NCI-H1092 treated with DMSO at 0.1 percent for 48 hours (cell line): ENCODE results near the gene LAMA4.
A peak's percentile ranks its signal among the peaks of the same experiment; 100 is the strongest.
"Not testable (repeated sequence)": the region's sequence is repeated elsewhere in the genome, so short reads cannot be mapped to it uniquely, and the experiment has no call there.

Experiments
- DNase-seq: peaks from one replicate; lab custom pipeline; 2025; lab: John Stamatoyannopoulos, UW

The LAMA4 gene

DNA sequence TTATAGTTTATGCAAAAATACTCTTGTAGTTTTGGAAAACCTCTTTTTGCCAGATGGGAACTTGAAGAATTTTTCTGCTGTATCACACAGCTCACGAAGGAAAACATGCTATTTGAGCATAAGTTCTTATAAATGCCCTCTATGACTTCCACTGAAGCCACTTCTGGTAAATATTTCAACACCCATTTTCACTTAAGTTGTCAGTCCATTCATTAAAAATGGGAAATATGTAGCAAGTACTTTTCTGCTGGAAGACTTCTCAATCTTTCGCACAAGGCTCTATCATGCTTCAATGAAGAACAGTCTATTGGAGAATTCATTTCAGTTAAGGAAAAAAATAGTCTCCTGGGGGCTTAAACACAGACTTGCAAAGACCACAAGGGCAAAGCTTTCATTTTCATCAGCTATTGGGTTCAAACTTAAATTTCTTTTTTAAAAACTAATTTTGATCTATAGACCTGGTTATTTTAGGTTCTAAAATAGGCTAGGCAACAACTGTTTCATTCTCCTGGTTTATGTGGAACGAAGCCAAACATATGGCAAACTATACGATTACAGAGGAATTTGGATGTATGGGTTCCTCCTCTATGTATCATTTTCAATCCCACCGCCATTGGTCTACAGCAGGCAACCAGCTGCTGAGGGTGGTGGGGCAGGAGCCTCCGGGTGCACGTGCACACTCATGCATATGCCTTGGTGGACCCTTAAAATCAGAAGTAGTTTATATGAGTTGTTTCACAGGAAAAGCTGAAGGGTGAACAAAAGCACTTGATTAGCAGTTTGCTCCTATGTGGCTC lies 38.7 kb downstream of the LAMA4 start:
- DNase-seq: no peak

DNA sequence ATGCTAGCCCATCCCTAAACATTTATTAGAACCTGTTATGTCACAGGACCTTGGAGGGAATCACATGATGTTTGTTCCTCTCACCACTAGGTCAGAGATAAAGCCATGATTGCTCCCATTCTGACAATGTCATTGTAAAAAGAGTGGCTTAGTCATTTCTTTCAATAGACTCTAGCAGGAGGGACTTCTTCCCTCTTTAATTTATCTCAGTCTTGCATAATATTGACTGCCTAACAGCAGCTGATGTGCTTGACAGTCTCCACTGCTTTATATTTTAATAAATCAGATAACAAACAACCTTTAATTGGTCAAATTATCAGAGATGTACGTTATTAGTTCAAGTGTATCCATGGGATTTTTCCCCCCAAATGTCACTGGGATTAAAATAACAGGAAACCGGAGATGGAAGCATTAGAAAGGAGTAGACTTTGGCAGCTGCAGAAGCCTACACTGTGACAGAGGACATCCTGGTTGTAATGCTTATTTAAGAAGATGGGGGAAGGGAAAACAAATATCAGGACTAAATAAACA lies 39.6 kb downstream of the LAMA4 start:
- peak; percentile 5 for DNase-seq

DNA sequence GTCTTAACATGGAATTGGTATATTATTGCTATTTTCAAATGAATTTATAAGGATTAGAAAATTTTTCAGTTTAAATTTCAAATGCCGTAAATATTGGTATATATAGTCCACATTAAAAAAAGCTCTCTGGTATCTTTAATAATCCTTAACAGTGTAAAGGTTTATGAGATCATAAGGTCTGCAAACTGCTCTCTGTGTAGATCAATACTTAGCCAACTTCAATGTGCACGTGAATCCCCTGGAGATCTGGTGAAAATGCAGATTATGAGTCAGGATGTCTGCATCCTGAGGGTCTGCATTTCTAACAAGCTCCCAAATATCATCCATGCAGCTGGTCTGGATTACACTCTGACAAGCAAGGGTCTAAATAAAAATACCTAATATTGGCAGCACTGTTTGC lies 43.5 kb downstream of the LAMA4 start:
- DNase-seq: no peak

DNA sequence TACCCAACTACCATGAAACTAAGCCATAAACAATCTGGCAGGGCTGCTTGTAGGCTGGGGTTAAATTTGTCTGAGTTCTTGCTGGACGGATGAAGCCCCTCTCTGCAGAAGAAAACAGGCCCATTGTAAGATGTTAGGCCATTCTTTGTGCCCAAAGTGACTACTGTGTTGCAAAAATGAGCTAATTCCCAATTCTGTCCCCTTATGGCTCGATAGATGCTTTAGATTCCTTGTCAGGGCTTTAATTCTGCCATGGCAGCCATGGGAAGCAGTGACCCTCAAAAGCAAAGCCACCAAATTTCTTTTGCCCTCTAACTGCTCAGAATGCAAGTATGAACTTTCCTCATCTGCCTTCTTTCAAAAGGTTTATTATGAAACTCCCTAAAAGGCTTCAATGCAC lies 45.2 kb downstream of the LAMA4 start:
- DNase-seq: no peak

DNA sequence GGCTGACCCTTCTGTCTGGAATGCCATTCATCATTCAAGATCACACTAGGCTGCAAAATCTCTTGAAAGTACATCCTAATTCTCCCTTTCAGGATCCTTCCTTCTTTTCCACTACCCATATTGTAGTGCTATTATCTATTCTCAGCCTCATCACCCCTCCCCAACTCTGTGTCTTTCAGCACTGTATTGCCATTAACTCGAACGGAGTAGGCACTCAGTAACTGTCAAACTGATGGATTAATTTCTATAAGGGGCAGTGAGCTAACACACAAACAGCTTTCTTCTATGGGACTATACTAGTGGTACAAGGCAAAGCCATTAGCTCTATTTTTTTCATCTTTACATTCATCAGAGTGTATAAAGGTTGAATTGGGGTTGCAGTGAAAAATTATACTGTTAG lies 46.6 kb downstream of the LAMA4 start:
- DNase-seq: no peak

DNA sequence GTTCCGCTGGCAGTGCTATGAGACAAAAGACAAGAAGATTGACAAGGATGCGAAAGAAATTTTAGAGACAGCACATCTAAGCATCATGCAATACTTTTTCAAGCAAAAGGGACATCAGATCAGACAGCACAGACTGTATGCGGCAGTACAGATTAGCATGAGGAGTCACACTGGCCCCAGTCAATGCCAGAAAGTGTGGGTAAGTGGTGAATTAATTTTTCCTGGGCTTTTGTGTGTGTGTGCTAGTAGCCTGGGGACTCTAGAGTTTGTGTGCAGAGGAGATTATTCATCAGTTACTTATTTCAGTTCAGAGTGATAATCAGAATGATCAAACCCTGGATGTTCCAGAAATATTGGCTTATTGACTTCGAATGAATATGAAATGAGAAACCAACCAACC lies 47.2 kb downstream of the LAMA4 start:
- DNase-seq: no peak

DNA sequence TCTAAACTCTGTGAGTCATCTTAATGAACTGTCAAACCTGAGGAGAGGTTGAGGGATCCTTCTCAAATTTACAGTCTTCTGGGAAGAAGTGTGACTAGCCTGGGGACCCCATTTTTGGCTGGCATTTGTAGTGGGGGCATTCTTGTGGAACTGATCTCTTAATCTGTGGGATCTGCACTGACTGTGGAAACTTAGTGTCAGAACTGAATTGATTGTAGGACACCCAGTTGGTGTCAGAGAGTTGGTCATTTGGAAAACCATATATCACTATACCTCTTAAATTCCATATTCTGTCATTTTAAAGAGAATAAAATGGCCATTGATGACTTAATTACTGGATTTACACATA lies 48.3 kb downstream of the LAMA4 start:
- no peak for DNase-seq

DNA sequence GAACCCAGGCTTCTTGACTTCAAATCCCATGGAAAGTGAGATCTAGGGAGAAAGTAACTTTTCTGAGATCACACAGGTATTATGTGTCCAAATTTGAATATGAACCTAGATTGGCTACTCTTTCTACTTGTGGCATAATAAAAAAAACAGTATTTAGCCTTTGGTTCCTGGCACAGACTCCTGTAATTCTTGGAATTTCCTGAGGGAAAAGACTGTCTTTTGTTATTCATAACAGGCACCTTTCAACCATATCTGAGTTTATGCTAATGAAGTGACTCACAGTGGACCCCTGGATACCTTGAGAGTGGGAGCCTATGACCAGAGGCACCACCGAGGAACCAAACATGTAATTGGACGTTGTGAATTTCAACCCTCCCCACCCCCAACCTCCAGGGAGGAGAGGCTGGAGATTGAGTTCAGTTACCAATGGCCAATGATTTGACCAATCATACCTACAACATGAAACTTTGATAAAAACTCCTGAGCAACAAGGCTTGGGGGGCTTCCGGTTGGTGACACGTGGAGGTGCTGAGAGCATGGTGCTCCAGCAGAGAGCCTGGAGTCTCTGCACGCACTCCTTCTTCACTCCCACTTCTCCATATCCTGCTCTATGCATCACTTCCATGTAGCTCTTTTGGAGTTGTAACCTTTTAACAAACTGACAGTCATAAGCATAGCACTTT lies 48.8 kb downstream of the LAMA4 start:
- no peak for DNase-seq

DNA sequence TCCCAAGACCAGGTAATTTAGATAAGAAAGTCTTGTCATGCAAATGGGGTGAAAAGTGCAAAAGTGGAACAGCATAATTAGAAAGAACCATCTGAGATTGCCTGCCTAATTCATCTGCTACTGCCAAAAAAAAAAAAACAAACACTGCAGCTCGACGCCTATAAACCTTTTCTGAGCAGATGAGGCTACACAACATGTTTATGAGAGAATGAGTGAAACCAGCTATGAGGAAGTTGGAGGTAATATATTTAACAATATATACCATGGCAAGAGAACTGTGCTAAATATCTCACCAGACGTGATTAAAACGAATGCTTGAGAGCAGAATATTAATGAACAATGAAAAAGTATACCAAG lies 50.0 kb downstream of the LAMA4 start:
- DNase-seq: no peak

DNA sequence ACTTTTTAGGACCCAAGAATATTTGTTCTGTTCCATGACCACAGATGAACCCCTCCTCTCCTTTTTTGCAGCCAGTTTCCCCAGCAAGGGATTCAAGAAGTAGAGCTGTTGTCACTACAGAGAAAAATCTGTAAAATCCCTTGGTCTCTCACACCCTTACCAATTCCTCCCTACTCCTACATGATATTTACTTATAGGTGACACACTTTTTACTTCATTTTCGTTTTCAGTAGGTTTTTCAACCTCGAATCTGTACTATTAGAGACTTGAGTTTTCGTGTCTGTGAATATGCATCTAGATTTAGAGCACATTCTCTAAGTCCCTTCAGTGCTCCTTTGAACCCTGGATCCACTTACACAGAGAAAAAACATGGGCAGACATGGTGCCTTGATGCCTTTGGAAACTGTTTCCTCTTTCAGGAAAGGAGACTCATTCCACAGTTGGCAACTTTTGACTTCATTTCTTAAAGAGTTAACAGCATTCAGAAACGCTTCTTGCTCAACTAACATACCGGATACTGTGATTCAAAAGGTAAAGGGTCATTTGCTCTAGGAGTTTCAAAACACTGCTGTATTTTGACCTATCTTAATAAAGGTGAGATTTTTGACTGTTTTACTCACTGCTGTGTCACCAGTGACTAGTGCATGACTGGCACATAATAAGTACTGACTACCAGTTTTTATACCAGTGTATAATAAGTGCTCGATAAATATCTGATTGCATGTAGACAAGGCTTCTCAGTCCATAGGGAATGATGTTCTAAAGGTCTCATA lies 50.6 kb downstream of the LAMA4 start:
- DNase-seq: no peak

DNA sequence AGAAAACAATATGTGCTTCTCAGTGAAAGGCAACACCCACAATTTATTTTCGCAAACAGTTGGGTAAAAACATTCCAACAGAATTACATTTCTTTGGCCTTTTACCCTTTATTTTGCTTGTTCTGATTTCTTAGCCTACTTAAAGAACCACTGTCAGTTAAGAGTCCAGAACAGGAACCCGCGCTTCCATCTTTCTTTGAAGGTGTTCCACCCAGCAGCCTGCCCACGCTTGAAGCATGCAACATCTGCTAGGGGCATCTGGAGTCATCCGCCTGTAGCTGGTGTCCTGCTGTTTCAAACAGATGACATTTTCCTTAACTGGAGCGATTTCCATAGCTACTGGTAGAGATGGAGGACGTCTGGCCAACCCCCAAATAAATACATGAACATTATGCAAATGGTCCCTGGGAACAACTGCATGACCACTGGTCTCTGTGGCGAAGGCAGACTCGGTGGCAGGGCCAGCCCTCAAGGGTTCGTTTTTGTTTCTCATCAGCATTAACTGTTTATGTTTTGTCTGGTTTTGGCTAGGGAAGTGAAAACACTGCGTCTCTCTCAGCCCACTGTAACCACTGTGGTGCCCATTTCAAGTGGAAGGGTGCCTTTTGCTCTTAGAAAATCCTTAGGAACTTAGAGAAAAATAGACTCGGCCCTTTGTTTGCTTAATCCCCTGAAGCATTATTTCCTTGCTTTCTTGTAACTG lies 51.6 kb downstream of the LAMA4 start:
- DNase-seq: no peak

DNA sequence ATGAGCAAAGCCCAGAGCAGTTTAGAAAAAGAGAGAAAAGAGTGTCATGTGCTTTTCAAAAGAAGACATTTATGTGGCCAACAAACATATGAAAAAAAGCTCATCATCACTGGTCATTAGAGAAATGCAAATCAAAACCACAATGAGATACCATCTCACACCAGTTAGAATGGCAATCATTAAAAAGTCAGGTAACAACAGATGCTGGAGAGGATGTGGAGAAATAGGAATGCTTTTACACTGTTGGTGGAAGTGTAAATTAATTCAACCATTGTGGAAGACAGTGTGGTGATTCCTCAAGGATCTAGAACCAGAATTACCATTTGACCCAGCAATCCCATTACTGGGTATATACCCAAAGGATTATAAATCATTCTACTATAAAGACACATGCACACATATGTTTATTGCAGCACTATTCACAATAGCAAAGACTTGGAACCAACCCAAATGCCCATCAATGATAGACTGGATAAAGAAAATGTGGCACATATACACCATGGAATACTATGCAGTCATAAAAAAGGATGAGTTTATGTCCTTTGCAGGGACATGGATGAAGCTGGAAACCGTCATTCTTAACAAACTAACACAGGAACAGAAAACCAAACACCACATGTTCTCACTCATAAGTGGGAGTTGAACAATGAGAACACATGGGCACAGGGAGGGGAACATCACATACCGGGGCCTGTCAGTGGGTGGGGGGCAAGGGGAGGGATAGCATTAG lies 54.0 kb downstream of the LAMA4 start:
- not testable (repeated sequence) for DNase-seq

DNA sequence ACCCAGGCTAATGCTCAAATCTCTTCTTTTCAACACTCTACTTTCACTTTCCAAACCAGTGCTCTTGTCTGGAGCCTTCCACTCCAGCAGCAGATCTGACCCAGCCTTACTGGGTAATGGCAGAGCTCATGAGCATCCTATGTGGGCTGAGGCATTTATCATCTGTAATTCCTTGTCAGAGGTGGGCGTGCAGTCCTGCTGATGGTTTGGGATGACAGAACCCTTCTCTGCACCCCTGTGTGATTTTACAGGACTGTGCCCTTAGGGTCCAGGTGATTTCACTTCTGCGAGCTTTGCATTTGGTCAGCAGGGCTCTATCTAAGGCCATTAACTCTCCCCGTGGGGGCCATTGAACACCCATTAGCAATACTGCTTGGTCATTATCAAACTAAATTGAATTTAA lies 55.4 kb downstream of the LAMA4 start:
- DNase-seq: no peak

DNA sequence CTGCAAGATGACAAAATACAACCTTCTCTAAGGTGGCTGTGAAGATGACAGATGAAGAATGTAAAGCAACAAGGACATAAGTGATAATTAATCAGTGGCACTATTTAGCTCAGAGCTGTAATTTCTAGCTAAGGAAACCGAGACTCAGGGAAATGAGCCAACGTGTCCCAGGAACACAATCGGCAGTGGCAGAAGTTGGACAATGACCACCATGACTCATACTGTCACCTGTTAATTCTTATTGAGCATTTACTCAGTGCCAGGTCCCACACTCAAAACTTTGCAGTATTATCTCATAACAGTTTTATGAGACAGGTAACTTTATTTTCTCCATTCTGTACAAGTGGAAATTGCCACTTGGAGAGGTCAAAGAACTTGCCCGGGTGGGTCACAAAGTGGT lies 55.8 kb downstream of the LAMA4 start:
- no peak for DNase-seq

DNA sequence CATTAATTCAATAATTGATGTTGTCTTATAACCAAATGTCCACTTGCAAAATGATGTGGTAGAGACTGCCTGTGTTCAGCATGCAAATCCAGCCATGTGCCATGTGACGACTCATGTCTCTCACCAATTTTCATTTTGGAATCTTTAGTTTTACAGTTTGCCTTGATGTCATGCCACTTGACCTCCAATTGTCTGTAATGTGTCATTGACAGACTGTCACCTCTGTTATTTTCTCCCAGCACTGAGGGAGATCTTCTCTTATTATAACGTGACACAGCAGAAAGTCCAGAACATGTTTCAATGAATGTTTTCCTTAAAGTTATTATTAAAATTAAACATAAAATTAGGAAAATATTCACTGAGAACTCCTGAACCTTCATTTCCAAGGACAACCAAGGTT lies 56.7 kb downstream of the LAMA4 start:
- no peak for DNase-seq

DNA sequence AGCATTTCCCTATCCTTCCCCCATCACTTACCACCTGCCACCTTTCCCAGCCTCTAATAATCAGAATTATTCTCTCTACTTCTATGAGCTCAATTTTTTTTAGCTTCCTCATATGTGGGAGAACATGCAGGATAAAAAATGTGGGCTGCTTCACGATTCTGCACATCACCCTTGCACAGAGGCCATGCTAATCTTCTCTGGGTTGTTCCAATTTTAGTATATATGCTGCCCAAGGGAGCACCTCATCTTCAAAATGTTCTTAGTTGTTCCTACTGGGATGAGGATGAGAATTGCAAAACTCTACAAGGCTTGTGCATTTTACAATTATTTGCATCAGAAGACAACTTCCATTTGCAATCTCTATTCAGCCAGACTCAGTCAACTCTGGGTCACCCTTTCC lies 58.1 kb downstream of the LAMA4 start:
- DNase-seq: no peak

DNA sequence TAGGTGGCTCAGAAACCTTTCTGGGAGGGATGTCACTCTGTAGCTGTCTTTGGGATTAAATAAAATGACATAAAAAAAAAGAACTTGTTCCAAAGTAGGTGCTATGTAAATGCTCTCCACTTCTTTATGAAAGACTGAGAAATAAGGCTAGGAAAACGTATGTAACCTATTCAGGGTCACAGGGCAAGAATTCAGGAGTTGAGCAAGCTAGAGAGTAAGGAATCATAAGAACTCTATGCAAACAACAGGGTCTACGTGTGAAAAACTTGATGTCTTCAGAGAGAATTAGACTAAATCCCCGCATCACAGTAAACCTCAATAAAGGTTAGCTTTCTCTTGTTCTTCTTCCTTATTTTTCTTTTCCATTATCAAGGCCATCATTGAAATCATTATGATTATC lies 59.2 kb downstream of the LAMA4 start:
- DNase-seq: no peak

DNA sequence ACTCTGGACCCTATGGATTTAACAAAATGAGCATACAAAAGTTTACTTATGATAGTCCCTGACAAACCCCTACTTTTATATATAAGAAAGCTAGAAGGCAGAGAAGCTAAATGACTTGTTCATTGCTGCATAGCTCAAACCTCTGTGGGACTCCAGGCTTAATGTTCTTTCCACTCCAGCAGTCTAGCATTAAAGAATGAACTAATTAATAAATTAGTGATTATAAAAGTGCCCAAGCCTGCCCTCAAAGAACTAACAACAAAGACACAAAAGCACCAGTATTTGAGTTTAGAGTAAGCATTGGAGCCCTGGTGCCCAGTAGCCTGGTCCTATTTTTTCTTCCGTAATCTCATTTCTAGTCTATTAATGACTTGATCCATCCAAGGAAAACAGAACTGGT lies 59.9 kb downstream of the LAMA4 start:
- no peak for DNase-seq

DNA sequence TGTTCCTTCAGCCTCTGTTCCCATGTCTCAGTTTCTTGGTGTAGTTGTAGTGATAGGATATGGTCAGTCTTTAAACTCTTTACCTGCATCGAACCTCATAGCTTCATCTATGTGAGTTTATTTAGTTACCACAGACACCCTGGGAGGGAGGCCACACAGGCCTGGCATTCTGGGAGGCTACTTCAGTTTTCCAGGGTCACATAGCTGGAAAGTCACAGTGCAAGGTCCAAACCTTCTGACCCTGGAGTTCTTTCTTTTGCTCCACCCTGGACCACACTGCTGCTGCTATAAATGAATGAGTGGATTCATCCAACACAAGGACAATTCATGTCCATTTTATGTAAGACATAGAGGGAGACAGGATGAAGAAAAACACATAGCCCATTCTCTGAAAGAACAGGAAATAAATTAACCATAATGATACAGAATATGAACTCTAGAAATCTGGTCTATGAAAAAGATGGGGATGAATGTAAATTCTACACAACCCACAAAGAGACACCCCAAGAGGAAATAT lies 60.8 kb downstream of the LAMA4 start:
- no peak for DNase-seq

DNA sequence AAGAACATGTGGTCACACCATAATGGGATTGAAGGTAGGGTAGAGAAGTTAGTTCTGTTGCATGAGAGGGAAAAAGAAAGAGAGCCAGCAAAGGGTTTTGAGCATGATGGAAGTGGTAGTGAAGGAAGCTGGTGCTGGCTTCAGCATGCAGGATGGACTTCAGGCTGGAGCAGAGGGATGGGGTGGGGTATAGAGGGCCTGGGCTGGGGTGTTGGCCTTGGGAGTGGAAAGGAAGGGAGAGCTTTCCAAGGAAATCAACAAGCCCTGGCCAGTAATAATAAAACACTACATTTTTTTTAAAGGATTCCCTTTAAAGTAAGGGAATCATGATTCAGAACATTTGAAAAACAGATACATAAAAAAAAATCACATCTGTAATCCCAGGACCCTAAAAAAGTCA lies 61.2 kb downstream of the LAMA4 start:
- DNase-seq: no peak

DNA sequence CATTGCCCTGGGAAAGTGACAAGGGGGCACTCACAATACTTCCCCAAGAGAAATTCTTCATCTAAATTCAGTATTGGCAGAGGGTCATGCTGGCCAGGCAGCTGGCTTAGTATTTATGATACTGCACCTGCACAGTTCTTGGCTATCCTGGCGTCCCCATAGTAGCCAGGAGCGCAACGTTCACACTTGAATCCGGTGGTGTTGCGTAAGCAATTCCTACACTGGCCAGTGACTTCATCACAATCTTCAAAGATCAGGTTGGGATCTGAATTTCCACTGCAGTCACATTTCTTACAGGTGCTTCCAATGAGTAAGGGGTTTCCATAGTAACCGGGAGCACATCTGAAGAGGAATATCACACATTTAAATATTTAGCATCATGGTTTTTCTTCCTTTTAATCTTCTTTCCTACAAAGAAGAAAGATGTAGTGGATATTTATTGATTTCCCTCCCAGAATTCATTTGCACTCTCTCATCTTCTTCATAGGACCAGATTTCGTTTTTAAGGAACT lies 62.8 kb downstream of the LAMA4 start:
- no peak for DNase-seq
